ENCODE measurements around the gene E2F6. TPM values are rescaled to one million over a fixed set of nuclear protein-coding genes. Genes with fewer than 3 reads are reported as not detected.

E2F6 gene
- total RNA-seq, 4 donors from 2014 or later = 6.3 to 10.2 (median 6.8) TPM

- H3K27me3 ChIP-seq = peaks cover 0 to 14% of the 10 kb centered on the region in 2 donors
- H3K27ac ChIP-seq = no peak overlapping the region
Observed at GRCh38 chr2:11481789-11482472, 16.0 kb upstream of the E2F6 start.

GRCh38 chr2:11481426-11481788, 15.4 kb upstream of the E2F6 start:
- Histone ChIP-seq H3K27me3 (peaks cover 0 to 14% of the 10 kb centered on the region in 2 donors), H3K4me1 (peaks cover 0 to 9% (median 2%) of the 10 kb centered on the region in 4 donors), H3K9me3 (no peaks in the 10 kb centered on the region), H3K36me3 (no peaks in the 10 kb centered on the region), H3K4me3 (no peak overlapping the region), H3K27ac (no peak overlapping the region)
- DNase-seq = no peak
- no peak for TF ChIP-seq POLR2A (IDR thresholded peaks at IDR 0.05)
- TF ChIP-seq, protein P1, sequence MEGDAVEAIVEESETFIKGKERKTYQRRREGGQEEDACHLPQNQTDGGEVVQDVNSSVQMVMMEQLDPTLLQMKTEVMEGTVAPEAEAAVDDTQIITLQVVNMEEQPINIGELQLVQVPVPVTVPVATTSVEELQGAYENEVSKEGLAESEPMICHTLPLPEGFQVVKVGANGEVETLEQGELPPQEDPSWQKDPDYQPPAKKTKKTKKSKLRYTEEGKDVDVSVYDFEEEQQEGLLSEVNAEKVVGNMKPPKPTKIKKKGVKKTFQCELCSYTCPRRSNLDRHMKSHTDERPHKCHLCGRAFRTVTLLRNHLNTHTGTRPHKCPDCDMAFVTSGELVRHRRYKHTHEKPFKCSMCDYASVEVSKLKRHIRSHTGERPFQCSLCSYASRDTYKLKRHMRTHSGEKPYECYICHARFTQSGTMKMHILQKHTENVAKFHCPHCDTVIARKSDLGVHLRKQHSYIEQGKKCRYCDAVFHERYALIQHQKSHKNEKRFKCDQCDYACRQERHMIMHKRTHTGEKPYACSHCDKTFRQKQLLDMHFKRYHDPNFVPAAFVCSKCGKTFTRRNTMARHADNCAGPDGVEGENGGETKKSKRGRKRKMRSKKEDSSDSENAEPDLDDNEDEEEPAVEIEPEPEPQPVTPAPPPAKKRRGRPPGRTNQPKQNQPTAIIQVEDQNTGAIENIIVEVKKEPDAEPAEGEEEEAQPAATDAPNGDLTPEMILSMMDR (IDR thresholded peaks at IDR 0.05) = no peak

More at GRCh38 chr2:11481789-11482472, 16.0 kb upstream of the E2F6 start:
- DNase-seq = no peak
- H3K9me3 ChIP-seq = no peaks in the 10 kb centered on the region
- H3K4me3 ChIP-seq = peak overlapping the region in 1 of 4 donors; percentile 52
- no peaks in the 10 kb centered on the region for H3K36me3 ChIP-seq
- peaks cover 0 to 9% (median 2%) of the 10 kb centered on the region in 4 donors for H3K4me1 ChIP-seq
- TF ChIP-seq, protein P1 (IDR thresholded peaks at IDR 0.05) = no peak

DNA sequence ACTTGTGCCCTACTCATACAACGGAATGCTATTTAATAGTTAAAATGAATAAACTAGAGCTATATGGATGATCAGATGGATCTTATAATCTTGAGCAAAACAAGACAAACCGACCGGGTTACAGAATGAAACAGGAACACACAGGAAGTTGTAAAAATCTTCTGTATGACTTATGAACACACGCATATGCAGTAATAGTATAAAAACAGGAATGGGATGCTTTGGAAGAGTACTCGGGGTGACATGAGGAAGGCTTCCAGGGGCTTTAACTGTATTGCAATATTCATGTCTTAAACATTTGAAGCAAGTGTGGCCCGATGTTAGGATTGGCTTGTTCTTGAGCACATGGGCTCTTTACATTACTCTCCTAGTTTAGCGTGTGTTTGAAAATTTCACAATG, 14.9 kb upstream of the E2F6 start:
- peaks cover 0 to 14% of the 10 kb centered on the region in 2 donors for H3K27me3 ChIP-seq

DNA sequence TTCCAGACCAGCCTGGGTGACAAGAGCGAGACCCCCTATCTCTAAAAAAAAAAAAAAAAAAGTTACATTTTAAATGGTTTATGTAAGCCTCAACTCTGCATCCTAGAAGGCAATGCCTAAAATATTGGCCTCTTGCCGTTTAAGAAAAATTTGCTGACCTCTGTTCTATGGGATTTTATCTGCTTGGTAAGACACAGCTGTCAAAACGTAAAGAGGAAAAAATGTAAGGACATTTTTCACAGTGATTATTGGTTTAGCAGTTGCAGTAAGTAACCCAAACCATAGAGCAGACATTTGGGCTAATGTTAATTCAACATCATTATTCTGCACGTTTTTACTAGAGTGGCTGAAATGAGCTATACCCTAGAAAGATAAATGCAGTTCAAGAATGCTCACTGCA, 14.4 kb upstream of the E2F6 start:
- peaks cover 0 to 9% (median 2%) of the 10 kb centered on the region in 4 donors for H3K4me1 ChIP-seq
- peaks cover 0 to 14% of the 10 kb centered on the region in 2 donors for H3K27me3 ChIP-seq
- H3K9me3 ChIP-seq = no peaks in the 10 kb centered on the region
- no peak overlapping the region for H3K27ac ChIP-seq
- H3K4me3 ChIP-seq = no peak overlapping the region
- H3K36me3 ChIP-seq = no peaks in the 10 kb centered on the region
- TF ChIP-seq, protein P1 (IDR thresholded peaks at IDR 0.05) = no peak
- no peak for TF ChIP-seq POLR2A (IDR thresholded peaks at IDR 0.05)
- DNase-seq = no peak

More for the DNA sequence above, 14.9 kb upstream of the E2F6 start:
- Histone ChIP-seq H3K4me3 (no peak overlapping the region), H3K36me3 (no peaks in the 10 kb centered on the region), H3K4me1 (peaks cover 0 to 9% (median 2%) of the 10 kb centered on the region in 4 donors), H3K27ac (no peak overlapping the region), H3K9me3 (no peaks in the 10 kb centered on the region)
- DNase-seq = no peak
- TF ChIP-seq POLR2A (IDR thresholded peaks at IDR 0.05) = no peak

DNA sequence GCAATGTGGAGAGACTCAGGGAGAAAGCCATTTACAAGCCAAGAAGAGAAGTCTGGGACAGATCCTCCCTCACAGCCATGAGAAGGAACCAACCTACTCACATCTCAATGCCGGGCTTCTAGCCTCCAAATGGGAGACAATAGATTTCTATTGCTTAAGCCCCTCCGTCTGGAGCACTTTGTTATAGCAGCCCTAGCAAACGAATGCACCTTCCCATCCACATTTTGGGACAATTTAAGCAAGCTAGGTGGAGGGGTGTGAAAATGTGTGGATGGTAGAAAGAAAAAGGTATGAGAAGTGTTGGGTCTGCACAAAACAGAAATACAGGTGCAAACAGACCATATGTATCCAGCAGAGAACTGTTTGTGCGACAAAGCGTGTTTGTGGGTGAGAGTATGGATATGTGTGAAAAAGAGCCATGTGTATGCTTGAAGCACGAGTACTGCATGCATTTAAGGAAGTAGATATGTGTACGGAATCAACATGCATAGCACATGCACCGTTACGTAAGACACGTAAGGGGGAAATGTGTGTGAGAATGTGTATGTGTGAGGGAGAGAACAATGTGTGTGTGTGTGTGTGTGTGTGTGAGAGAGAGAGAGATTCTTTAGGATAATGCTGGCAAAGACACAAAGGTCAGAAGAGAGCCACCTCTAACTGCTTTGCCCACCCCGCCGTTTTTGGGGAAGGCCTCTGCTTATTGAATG, 13.1 kb upstream of the E2F6 start:
- no peak for TF ChIP-seq POLR2A (IDR thresholded peaks at IDR 0.05)
- TF ChIP-seq, protein P1 (IDR thresholded peaks at IDR 0.05) = no peak
- H3K27ac ChIP-seq = no peak overlapping the region
- no peaks in the 10 kb centered on the region for H3K9me3 ChIP-seq
- H3K27me3 ChIP-seq = peaks cover 0 to 14% of the 10 kb centered on the region in 2 donors
- H3K36me3 ChIP-seq = no peaks in the 10 kb centered on the region
- peaks cover 0 to 9% (median 2%) of the 10 kb centered on the region in 4 donors for H3K4me1 ChIP-seq
- DNase-seq = no peak
- no peak overlapping the region for H3K4me3 ChIP-seq

GRCh38 chr2:11477994-11478393, 12.0 kb upstream of the E2F6 start:
- H3K9me3 ChIP-seq = no peaks in the 10 kb centered on the region
- H3K36me3 ChIP-seq = no peaks in the 10 kb centered on the region
- H3K4me1 ChIP-seq = peaks cover 0 to 8% (median under 1%) of the 10 kb centered on the region in 4 donors
- peak; percentile 84 to 96 (median 90) for DNase-seq
- no peak overlapping the region for H3K4me3 ChIP-seq
- peaks cover 0 to 13% of the 10 kb centered on the region in 2 donors for H3K27me3 ChIP-seq
- H3K27ac ChIP-seq = no peak overlapping the region
- no peak for TF ChIP-seq POLR2A (IDR thresholded peaks at IDR 0.05)
- TF ChIP-seq, protein P1 (IDR thresholded peaks at IDR 0.05) = peak; percentile 74 to 88 (median 83)
